Endodermal cell (in vitro differentiated cells): Measurements from ENCODE around the gene SPON1. TPM values are rescaled to one million over a fixed set of nuclear protein-coding genes. Genes with fewer than 3 reads are reported as not detected.

Experiments used
- DNase-seq: peaks from one replicate; pipeline ENCODE4 v3.0.0-alpha.2; 2017
- H3K27ac ChIP-seq: 2 replicates; pipeline ENCODE4 v1.5.1; 2013; ENCODE audit warnings: mild to moderate bottlenecking, low read depth, low read length, moderate library complexity
- H3K27me3 ChIP-seq: 2 replicates; pipeline ENCODE4 v1.6.1; 2013; ENCODE audit warnings: mild to moderate bottlenecking, low read length, moderate library complexity; ENCODE audit not compliant: insufficient read depth, control insufficient read depth, poor library complexity, severe bottlenecking
- H3K36me3 ChIP-seq: 2 replicates; pipeline ENCODE4 v1.7.0; 2013; ENCODE audit warnings: mild to moderate bottlenecking, low read length, moderate library complexity; ENCODE audit not compliant: control insufficient read depth, insufficient read depth
- H3K4me1 ChIP-seq: one replicate; pipeline ENCODE4 v1.7.0; 2013; ENCODE audit warnings: low read length; ENCODE audit not compliant: control insufficient read depth, insufficient read depth
- H3K4me3 ChIP-seq: 2 replicates; pipeline ENCODE4 v1.5.1; 2013; ENCODE audit warnings: mild to moderate bottlenecking, low read length, moderate library complexity
- H3K9ac ChIP-seq: 2 replicates; pipeline ENCODE4 v1.6.1; 2013; ENCODE audit warnings: mild to moderate bottlenecking, low read length, moderate library complexity; ENCODE audit not compliant: poor library complexity, severe bottlenecking; ENCODE audit errors: extremely low read depth
- H3K9me3 ChIP-seq: 2 replicates; pipeline ENCODE4 v1.6.1; 2013; ENCODE audit warnings: mild to moderate bottlenecking, low read length, moderate library complexity; ENCODE audit not compliant: control insufficient read depth
- H3K27ac Mint-ChIP-seq: 2 replicates; pipeline ENCODE4 v1.8.0; 2020; ENCODE audit warnings: mixed read lengths
- H3K27me3 Mint-ChIP-seq: 2 replicates; pipeline ENCODE4 v1.8.0; 2021; ENCODE audit warnings: mild to moderate bottlenecking, mixed read lengths; ENCODE audit not compliant: insufficient read depth
- H3K36me3 Mint-ChIP-seq: 2 replicates; pipeline ENCODE4 v1.8.0; 2020; ENCODE audit warnings: low read depth, mixed read lengths
- H3K4me1 Mint-ChIP-seq: 2 replicates; pipeline ENCODE4 v1.8.0; 2020; ENCODE audit warnings: mixed read lengths
- H3K4me3 Mint-ChIP-seq: 2 replicates; pipeline ENCODE4 v1.8.0; 2020; ENCODE audit warnings: mild to moderate bottlenecking, moderate library complexity, mixed read lengths
- H3K9me3 Mint-ChIP-seq: 2 replicates; pipeline ENCODE4 v1.8.0; 2020; ENCODE audit warnings: mild to moderate bottlenecking, mixed read lengths
- CTCF ChIP-seq: fragments of 200-600 bp; sonication (generic); conservative IDR thresholded peaks from 2 replicates; pipeline ENCODE4 v1.5.0; 2021; ENCODE audit warnings: antibody characterized with exemption, mild to moderate bottlenecking
- WGBS, 2 experiments: methylation state at CpG; one replicate each; pipeline versions ENCODE4 v1.1.5 to v1.1.7; 2013; ENCODE audit warnings: missing lambda C conversion rate in 2 of 2, mixed read lengths in 1 of 2; ENCODE audit not compliant: insufficient coverage in 1 of 2, insufficient read length in 1 of 2; 5-methylcytosine and 5-hydroxymethylcytosine counted together
- total RNA-seq, 2 donors: library from RNA; stranded (reverse); fragmentation: NEBNext Ultra II Directional in 1 of 2; extraction: Animal tissue kit (Norgen Biotek cat#: 25700) in 1 of 2; gene quantifications; 2 replicates in 1 of 2; 3 replicates in 1 of 2; pipeline ENCODE4 v1.2.1, GENCODE V29; 2021

Gene SPON1
- total RNA-seq, 2 donors from 2014 or later: 0.13 to 1.6 TPM

GRCh38 chr11:14021738-14022137 is 59.2 kb downstream of the SPON1 start:
- Mint-ChIP-seq H3K4me3 (no peak overlapping the region), H3K27me3 (peaks cover 9% of the 10 kb centered on the region), H3K27ac (no peak overlapping the region), H3K4me1 (peaks cover 18% of the 10 kb centered on the region), H3K9me3 (no peaks in the 10 kb centered on the region), H3K36me3 (no peaks in the 10 kb centered on the region)
- Histone ChIP-seq H3K9ac (no peak overlapping the region), H3K36me3 (no peaks in the 10 kb centered on the region), H3K27ac (no peak overlapping the region), H3K4me1 (peaks cover 4% of the 10 kb centered on the region), H3K9me3 (no peaks in the 10 kb centered on the region), H3K27me3 (no peaks in the 10 kb centered on the region), H3K4me3 (no peak overlapping the region)
- DNase-seq: no peak
- 68 to 69% methylated on average over 2 to 4 of the region's 4 CpGs for WGBS, 2 experiments
- TF ChIP-seq CTCF: no peak

GRCh38 chr11:14022251-14022650 is 59.7 kb downstream of the SPON1 start:
- no peak overlapping the region for H3K27ac ChIP-seq
- H3K9me3 Mint-ChIP-seq: no peaks in the 10 kb centered on the region
- no peak overlapping the region for H3K27ac Mint-ChIP-seq
- H3K4me1 Mint-ChIP-seq: peaks cover 18% of the 10 kb centered on the region
- H3K4me3 Mint-ChIP-seq: no peak overlapping the region
- no peak overlapping the region for H3K4me3 ChIP-seq
- no peaks in the 10 kb centered on the region for H3K36me3 ChIP-seq
- no peaks in the 10 kb centered on the region for H3K36me3 Mint-ChIP-seq
- DNase-seq: no peak
- WGBS, 2 experiments: 80 to 89% methylated on average over 1 to 3 of the region's 3 CpGs
- H3K9ac ChIP-seq: no peak overlapping the region
- peaks cover 9% of the 10 kb centered on the region for H3K27me3 Mint-ChIP-seq
- H3K4me1 ChIP-seq: peaks cover 4% of the 10 kb centered on the region
- no peak for TF ChIP-seq CTCF
- H3K9me3 ChIP-seq: no peaks in the 10 kb centered on the region
- no peaks in the 10 kb centered on the region for H3K27me3 ChIP-seq

GRCh38 chr11:14022821-14023220 is 60.3 kb downstream of the SPON1 start:
- H3K9me3 Mint-ChIP-seq: no peaks in the 10 kb centered on the region
- Histone ChIP-seq H3K4me1 (peaks cover 4% of the 10 kb centered on the region), H3K4me3 (no peak overlapping the region), H3K9me3 (no peaks in the 10 kb centered on the region), H3K9ac (no peak overlapping the region), H3K27me3 (no peaks in the 10 kb centered on the region), H3K36me3 (no peaks in the 10 kb centered on the region), H3K27ac (no peak overlapping the region)
- no peaks in the 10 kb centered on the region for H3K36me3 Mint-ChIP-seq
- H3K4me3 Mint-ChIP-seq: no peak overlapping the region
- 78% methylated on average over 6 of the region's 6 CpGs; no CpG with 5 or more reads in 1 of the 2 experiments for WGBS, 2 experiments
- peak; percentile 57 for DNase-seq
- H3K27me3 Mint-ChIP-seq: peaks cover 9% of the 10 kb centered on the region
- no peak overlapping the region for H3K27ac Mint-ChIP-seq
- TF ChIP-seq CTCF: no peak
- H3K4me1 Mint-ChIP-seq: peaks cover 18% of the 10 kb centered on the region
